HG03354 (cell line): Measurements from ENCODE around the gene CTNS.

Experiments
- ATAC-seq: cut with Tn5 transposase; IDR thresholded peaks from one replicate; pipeline ENCODE4 v1.9.1; 2021; ENCODE audit warnings: mild to moderate bottlenecking; ENCODE audit not compliant: unreplicated experiment, poor library complexity, severe bottlenecking

The CTNS gene

DNA sequence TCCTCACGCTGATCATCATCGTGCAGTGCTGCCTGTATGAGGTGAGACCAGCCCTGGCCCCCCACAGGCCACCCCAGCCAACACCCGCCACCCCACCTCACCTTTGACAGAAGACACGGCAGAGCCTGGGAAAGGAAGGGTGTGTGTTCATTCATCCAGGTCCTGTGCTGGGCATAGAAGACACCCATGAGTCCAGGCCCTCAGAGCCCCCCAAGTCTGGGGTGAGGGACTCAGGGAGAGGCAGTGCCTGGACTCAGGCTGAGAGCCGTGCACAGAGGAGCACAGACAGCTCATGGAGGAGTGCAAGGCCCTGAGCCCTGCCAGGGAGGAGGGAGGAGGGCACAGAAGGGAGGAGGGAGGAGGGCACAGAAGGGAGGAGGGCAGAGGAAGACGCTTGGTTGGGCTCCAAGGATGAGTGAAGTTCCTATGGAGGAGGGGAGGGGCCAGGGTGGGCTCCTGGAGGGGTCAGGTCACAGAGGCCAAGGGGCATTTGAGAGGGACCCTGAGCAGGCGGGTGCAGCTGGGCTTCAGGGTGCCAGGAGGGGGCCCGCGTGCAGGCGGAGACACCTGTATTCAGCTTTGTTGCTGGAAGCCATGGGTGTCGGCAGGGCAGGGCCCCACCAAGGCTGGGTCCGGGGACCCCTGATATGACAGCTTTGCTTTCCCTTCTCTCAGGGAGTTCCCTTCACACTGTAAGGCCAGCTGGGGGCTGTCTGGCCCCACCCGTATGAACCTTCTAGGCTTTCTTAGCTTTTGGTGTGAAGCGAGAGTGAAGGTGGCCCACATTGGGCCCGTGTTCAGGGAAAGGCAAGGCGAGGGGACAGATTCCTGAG is 20.4 kb downstream of the CTNS start:
- no peak for ATAC-seq

DNA sequence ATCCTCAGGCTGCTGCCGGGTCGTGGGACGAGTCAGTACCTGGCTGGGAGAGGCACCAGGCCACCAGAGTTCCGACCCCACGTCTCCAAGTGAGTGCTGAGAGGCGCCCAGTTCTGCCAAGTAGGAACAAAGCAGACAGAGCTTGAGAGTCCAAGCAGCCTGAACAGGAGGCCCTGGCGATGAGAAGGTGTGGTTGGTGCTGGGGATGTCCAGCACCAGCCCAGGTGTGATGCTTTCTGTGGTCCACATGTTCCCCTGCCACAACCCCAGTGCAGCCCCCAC is 21.0 kb downstream of the CTNS start:
- ATAC-seq, result no peak

DNA sequence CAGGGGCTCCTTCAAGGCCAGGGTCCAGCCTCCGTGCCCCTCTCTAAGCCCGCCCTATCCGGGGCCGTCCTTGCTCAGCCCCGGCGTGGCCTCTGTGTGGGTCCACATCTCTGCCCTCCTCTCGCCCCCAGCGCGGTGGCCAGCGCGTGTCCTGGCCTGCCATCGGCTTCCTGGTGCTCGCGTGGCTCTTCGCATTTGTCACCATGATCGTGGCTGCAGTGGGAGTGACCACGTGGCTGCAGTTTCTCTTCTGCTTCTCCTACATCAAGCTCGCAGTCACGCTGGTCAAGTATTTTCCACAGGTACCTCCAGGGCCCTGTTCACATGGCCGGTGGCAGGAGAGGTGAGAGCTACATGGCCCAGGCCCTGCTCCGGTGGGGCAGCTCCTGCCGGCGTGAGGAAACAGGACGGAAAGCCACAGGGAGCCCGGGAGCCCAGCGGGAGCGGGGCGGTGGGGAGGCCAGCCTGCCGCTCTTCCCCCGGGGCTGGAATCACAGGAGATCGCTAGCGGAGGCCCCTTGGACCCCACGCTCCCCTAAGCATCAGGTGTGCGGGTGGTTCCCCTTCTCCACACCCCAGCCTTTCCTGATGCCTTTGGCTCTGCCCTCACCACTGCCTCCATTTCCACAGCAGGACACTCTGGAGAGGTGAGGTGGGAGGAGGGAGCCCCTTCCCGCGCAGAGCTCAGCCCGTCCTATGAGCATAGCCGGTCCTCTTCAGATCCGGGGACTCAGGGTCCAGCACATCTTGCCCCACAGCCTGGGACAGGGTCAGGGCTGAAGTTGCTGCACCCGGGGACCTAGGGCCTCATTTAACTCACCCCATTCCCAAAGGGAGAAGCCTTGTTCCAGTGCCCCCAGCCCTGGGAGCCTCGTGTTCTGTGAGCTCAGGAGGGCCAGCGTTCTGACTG is 21.6 kb downstream of the CTNS start:
- no peak for ATAC-seq

DNA sequence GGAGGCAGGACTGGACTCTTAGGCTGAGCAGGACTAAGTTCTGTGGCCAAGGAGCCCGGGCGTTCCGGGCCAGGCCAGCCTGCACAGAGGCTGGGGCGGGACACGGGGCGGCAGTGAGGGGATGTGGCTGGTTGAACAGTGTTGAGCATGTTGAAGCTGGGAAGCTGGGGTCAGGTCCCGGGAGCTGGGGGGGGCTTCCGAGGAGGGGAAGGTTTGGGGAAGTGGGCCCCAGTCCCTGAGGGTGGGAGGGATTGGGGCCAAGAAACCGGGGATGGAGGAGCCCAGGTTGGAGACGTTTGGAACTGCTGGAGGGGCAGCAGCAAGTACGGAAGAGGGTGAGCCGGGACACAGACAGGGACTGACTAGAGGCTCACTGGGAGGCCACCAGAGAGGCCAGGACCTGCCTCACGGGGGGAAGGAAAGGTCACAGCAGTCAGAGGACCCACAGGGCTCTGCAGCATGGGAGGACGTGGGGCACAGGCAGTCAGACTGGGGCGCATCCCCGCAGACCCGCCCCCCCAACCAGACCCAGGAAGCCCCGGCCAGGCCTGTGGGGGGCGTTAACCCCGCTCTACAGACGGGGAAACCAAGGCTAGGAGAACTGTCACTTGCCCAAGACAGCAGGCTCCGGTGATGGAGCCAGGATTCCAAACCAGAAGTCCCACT is 22.4 kb downstream of the CTNS start:
- ATAC-seq, result no peak

DNA sequence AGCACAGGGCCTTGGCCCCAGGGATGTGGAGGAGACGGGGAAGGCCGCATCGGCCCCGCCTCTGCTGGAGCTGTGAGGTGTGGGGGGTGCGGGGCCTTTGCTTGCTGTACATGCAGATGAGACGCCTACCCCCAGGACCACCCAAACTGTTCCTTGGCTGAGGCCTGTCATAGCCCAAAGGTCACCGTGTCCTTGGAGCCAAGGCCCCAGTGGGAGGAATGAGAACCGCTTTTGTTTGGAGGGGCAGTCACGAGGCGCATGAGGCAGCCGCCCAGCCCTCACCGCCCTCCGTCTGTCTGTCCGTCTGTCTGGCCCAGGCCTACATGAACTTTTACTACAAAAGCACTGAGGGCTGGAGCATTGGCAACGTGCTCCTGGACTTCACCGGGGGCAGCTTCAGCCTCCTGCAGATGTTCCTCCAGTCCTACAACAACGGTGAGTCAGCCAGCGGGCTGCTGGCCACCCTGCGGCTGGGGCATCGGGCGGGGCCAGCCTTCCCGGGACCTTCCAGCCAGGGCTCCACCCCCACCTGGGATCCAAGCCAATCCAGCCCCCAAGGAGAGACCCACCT is 23.1 kb downstream of the CTNS start:
- ATAC-seq, result no peak

DNA sequence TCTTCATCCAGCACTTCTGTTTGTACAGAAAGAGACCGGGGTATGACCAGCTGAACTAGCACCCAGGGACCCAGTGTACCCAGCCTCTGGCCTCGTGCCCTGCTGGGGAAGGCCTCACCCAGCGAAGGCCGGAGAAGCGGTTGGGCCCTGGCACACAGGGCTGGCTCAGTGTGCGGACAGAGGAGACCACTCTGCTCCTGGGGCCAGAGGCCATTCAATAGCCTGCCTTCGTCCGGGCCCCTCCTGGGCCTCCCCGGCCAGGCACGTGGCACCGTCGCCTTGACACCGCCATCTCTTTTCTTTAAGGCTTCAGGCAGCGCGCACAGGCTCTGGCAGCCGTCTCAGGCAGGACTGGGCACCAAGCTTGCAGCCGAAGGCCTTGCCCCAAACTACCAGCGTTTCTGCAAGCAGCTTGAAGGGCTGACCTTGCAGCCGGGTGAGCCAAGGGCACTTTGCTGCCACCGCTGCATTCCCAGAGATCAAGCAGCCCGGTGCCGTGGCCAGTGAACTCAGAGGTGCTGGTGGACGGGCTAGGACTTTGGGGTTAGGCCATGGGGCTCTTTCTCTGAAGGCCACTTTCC is 23.8 kb downstream of the CTNS start:
- ATAC-seq, result no peak

DNA sequence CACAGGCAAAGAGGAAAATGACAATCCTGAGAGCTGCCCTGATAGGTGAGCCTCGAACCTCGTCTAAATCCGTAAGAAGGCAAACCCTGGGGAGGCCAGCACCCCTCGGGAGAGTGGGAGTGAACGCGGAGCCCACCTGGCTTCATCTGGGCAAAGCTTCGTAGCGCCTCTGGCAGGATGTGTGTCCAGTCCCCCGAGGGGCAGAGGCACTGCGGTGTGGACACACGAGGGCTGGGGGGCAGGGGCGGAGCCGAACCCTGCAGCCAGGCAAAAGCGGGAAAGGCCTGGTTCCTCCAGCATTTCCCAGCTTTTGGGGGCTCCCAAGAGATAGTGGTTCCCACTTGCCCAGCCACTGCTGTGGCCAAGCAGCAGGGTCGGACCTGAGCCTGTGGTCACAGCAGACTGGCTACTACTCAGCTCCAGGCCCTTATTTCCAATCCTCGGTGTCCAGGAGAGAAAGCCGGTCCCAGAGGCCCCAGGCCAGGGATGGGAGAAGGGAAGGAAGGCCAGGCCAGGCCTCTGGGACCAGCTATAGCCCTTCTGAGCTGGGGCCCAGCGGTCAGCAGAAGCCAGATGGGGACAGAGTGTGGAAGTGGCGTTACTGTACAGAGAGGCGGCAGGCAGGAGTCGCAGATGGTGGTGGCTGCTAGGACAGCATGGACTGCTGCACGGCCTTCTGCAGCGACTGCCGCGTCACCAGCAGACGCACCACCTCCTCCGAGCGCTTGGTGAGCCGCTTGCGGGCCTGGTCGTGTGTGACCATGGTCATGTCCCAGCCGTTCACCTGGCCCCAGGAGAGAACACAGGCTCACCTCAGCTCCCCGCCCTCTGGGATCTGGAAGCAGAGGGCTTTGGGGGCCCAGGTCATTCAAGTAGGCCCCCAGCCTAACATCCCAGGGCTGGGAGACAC is 26.8 kb downstream of the CTNS start:
- ATAC-seq, result no peak

DNA sequence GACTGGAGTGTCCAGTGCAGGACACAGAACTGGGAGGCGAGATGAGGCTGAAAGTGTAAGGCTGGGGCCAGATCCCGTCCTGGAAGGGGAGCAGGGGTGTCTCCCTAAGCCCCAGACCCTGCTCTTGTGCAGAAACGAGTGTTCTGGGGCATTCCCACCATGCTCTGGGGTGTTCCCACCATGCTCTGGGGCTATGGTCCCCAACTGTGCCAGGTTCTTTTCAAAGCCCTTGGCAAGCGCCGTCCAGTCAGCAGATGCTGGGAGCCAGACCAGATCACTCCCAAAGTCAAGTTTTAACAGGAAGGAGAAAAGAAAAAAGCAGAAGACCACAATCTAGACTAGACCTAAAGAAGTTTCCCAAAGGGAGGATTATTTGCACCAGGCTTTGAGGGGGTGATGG is 29.3 kb downstream of the CTNS start:
- no peak for ATAC-seq

DNA sequence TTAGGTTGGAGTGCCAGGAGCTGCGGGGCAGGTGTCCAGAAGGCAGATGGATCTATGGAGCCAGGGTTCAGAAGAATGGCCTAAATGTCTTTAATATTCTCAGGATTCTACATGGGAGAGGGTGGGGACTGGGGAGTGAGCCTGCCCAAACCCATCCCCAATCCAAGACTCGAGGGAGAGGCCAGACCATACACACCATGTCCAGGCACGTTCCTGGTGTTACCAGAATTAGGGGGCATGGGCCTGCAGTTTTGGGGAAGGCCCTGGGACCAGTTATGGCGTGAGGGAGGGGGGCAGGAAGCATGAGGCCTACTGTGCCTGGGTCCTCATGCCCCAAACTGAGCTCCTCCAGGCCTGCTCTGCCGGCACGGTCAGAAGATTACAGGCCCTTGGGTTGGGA is 30.0 kb downstream of the CTNS start:
- ATAC-seq, result no peak

DNA sequence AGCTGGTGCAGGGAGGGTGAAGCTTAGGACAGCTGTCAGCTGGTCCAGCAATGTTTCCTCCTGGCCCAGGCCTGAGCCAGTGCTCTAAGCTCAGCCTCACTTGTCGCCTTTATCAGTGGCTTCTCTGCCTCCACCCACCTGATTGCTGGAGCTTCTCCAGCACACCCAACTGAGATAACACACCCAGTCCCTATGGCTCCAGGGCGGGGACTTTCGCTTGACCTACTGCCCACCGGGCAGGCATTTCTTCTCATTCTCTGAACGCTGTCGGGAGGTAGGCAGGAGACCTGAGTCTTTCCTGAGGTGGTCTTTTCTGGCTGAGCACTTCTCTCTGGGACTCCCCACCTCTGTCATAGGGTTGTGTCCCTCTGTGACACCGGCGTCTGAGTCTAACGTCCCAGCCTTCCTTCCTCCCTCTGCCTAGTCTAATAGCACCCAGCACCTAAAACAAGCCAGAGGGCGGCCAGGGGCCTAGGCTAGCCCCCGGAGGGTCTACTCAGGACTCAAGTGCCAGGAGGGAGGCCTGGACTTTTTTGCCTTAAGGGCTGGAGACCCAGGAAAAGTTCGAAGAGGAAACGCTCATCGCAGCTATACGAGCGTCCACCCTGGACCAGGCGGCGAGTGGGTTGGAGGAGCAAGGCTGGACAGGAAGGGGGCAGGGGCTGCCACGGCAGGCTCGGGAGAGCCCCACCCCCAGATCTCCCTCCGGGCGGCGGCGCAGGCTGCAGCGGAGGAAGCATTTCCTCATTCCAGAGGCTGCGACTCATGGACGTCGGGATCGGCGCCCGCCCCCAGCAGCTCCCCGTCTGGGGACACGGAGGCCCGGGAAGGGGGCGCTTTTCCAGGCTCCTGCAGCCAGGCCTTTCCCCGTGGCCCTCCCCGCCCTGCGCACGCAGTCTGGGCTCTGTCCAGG is 31.1 kb downstream of the CTNS start:
- ATAC-seq, result peak; percentile 4

DNA sequence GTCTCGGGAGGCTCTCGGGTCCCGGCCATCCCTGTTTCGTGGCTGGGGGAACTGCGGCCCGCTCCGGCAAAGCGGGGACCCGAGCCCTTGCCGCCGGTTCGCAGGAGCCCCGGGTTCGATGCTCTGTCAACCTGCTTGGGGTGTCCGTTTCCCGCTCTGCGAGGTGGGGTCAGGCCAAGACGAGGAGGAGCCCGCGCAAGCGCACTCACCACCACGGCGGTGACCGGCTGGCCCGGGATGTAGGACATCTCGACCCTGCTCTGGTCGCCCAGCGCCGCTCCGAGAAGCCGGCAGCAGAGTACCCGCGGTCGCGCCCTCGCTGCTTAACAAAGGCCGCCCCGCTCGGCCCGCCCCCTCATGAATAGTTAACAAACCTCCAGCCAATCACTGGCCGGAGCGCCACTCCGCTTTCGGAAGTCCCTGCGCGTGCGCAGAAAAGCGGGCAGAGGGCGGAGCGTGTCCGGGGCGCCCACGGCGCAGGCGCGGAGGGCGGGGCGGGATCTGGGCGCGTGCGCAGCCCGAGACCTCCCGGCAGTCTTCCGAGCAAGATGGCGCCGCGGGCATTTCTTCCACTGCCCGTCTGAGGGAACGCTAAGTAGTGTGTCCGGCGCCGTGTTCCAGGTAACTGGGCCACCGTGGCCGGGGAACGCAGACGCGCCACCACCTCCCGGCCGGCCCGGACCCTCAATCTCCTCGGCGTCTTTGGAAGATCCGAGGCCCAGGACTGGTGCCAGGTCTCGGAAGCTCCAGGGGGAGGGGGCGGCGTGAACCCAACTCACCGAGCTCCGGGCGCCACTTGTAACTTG is 31.9 kb downstream of the CTNS start, which contains the start of the genes EMC6 and TAX1BP3:
TSS of gene EMC6 (plus strand) at position 534 of the 806 bp plus-strand sequence. CDS start 335 bp downstream, outside the sequence.
TSS of gene TAX1BP3 (minus strand) at position 300 of the 806 bp plus-strand sequence. CDS start at position 248, 52 bp downstream.
- peak; percentile 90 for ATAC-seq

DNA sequence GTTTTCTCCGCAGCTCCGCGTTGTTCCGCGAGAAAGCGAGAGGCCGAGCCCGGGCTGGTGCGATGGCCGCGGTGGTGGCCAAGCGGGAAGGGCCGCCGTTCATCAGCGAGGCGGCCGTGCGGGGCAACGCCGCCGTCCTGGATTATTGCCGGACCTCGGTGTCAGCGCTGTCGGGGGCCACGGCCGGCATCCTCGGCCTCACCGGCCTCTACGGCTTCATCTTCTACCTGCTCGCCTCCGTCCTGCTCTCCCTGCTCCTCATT is 32.5 kb downstream of the CTNS start:
- peak; percentile 17 for ATAC-seq

DNA sequence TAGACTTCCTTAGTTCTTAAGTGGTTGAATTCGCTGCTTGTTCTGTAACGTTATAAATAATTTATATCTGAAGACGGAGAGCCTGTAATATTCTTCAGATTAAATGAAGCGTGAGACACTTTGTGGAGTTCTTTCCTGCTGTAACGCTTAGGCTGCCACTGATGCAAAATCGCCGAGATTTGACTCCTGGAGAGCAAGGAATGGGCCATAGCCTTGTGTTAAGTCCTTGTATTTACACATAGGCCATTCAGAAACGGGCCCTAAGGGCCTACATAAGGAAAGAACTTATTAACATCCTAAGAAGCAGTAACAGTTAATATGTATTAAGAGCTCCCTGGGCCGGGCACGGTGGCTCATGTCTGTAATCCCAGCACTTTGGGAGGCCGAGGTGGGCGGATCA is 33.0 kb downstream of the CTNS start:
- ATAC-seq, result no peak

DNA sequence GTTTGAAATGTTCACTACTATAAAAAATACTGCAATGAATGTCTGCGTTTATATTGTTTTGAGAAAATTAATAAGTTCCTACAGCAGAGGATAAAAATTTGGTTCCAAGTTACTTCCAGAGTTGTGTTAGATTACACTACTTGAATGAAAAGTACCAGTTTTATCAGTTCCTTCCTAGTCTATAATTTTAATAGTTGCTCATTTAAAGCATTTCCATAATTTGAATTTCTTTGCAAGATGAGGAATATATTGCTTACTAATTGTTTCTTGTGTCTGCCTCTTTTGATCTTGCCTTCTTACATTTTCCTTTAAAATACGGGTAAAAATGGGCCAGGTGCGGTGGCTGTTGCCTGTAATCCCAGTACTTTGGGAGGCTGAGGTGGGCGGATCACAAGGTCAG is 36.0 kb downstream of the CTNS start:
- ATAC-seq, result no peak

DNA sequence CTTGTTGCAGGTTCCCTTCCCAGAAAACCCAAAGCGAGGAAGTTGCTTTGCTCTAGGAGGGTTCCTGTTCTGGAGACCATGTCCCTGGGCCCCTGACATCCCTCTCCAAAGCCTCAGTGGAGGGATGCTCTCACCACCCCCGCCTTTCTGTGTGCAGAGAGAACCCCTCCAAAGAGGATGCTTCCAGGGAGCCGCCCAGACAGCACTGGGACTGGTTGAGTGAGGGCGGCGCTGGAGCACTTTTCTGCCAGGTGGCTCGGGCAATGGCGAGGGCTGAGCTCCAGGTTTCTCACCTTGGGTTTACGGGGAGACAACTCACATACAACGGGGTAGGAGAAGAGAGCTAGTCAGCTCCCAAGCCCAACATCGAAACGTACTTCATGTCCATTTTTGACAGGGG is 39.3 kb downstream of the CTNS start:
- ATAC-seq, result no peak

DNA sequence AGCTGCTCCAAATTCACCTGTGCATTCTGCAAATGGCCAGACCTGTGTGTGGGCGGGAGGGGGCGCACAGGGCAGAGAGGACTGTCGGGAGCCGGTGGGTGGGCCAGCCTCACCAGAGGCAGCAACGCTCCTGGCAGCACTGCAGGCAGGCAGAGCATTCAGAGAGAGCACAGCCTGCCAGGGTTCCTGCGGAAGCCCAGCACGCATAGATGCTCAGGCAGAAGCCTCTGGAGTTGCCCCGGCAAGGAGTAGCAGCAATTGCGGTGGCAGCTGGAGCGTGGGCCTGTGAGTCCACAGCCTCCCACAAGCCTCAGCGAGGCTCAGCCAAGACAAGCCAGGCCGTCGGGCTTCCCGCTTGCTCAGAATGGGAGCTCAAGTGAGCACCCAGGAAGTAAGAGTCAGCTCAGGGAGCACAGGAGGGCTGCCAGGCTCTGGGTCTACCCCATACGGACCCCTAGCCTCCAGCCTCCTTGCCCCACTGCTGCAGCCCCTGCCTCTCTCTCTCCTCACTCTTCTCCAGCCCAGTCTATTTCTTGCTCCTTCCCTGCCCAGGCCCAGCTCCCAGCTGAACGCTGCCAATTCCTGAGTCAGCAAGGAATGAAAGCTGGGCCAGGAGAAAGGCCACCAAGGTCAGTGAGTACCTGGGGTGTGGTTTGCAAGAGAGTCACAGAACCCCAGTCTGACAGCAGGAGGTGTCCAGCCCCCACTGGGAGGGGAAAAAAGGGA is 41.7 kb downstream of the CTNS start:
- no peak for ATAC-seq
